Central memory CD4-positive, alpha-beta T cell (primary cell): Measurements from ENCODE around the gene ENTHD1.
"Not testable (repeated sequence)": the region's sequence is repeated elsewhere in the genome, so short reads cannot be mapped to it uniquely, and the experiment has no call there.

Experiments
- DNase-seq: peaks from one replicate; pipeline ENCODE4 v3.0.0; 2022

Gene ENTHD1

GRCh38 chr22:39923696-39924095 lies 30.1 kb upstream of the ENTHD1 start:
- DNase-seq: no peak

GRCh38 chr22:39920134-39920743 lies 26.7 kb upstream of the ENTHD1 start:
- DNase-seq: no peak

GRCh38 chr22:39917776-39918495 lies 24.4 kb upstream of the ENTHD1 start:
- no peak for DNase-seq

- no peak for DNase-seq
These were observed 23.7 kb upstream of the ENTHD1 start for GRCh38 chr22:39917197-39917643.

GRCh38 chr22:39916496-39916895 lies 22.9 kb upstream of the ENTHD1 start:
- DNase-seq: no peak

GRCh38 chr22:39915295-39915726 lies 21.8 kb upstream of the ENTHD1 start:
- no peak for DNase-seq

GRCh38 chr22:39914584-39914983 lies 21.0 kb upstream of the ENTHD1 start:
- no peak for DNase-seq

- DNase-seq: no peak
These were observed 20.3 kb upstream of the ENTHD1 start for GRCh38 chr22:39913886-39914285.

- no peak for DNase-seq
These were observed 19.8 kb upstream of the ENTHD1 start for GRCh38 chr22:39913321-39913720.

- DNase-seq: no peak
These were observed 17.5 kb upstream of the ENTHD1 start for GRCh38 chr22:39910876-39911613.

GRCh38 chr22:39908737-39909136 lies 15.2 kb upstream of the ENTHD1 start:
- DNase-seq: no peak

GRCh38 chr22:39908136-39908535 lies 14.6 kb upstream of the ENTHD1 start:
- no peak for DNase-seq

GRCh38 chr22:39907605-39908097 lies 14.1 kb upstream of the ENTHD1 start:
- peak; percentile 65 for DNase-seq

- DNase-seq: no peak
These were observed 13.5 kb upstream of the ENTHD1 start for GRCh38 chr22:39907047-39907446.

GRCh38 chr22:39906207-39906606 lies 12.6 kb upstream of the ENTHD1 start:
- DNase-seq: no peak

GRCh38 chr22:39905687-39906086 lies 12.1 kb upstream of the ENTHD1 start:
- no peak for DNase-seq

GRCh38 chr22:39904862-39905261 lies 11.3 kb upstream of the ENTHD1 start:
- DNase-seq: no peak

GRCh38 chr22:39904024-39904423 lies 10.5 kb upstream of the ENTHD1 start:
- DNase-seq: not testable (repeated sequence)

GRCh38 chr22:39901565-39902146 lies 8.1 kb upstream of the ENTHD1 start:
- no peak for DNase-seq

- DNase-seq: peak; percentile 87
These were observed 7.0 kb upstream of the ENTHD1 start, which contains the start of gene GRAP2 for GRCh38 chr22:39900306-39901227. Gene GRAP2 (plus strand): TSS chr22:39901084. CDS start chr22:39947107, 46,023 bp downstream.

GRCh38 chr22:39898997-39899396 lies 5.4 kb upstream of the ENTHD1 start:
- no peak for DNase-seq

GRCh38 chr22:39897841-39898240 lies 4.3 kb upstream of the ENTHD1 start:
- no peak for DNase-seq
